IPS-NIHi11 (cell line): ENCODE data around the gene CDKN1C.

ENCODE experiments used
- DNase-seq: peaks from one replicate; pipeline ENCODE4 v3.0.0; 2012; ENCODE audit warnings: mixed read lengths, low spot score

CDKN1C gene

DNA sequence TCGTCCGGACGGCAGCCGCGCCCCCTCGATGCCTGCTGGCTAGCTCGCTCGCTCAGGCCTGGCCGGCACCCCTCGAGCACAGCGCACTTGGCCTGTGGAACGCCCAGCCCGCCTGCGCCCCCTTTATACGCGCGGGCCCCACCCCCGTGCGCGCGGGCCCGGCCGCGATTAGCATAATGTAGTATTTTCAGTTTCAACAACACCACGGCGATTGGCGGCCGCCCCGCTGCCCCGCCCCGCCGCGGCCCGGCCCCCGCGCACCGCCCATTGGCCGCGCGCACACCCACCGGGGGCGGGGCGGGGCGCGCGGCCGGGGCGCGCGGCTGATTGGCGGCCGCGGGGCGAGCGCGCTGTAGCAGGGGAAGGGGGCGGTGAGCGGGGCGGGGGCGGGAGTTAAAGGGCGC, at the start of gene CDKN1C:
Gene CDKN1C, minus strand, starts transcription at position 98 of the 404 bp plus-strand sequence. CDS start 319 bp downstream, outside the sequence.
- DNase-seq = peak; percentile 92

DNA sequence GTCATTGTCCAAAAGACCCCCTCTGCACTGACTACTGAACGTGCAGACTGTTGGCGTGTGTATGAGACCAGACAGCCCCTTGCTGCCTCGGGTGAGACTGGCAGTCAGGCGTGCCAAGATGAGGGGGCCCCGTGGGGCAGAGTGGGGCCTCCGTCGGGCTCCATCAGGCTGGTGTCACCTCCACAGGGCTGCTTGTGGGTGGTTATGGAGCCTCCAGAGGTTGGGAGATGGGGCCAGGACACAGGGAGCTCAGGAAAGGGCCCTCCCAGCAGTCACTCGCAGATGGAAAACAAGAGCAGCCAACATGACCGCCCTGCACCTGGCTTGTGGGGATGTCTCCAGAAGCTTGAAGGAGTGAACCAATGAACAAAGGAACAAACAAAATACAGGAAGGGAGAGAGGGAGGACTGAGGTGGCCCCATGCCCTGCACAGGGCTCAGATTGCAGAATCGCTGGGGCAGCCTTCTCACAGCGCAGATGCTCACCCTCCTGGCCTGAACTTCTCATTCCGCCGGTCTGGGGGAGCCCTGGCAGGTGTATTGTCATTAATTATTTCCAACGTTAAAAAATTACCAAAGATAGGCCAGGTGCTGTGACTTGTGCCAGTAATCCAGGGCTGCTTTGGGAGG, 49.1 kb upstream of the CDKN1C start:
- no peak for DNase-seq

DNA sequence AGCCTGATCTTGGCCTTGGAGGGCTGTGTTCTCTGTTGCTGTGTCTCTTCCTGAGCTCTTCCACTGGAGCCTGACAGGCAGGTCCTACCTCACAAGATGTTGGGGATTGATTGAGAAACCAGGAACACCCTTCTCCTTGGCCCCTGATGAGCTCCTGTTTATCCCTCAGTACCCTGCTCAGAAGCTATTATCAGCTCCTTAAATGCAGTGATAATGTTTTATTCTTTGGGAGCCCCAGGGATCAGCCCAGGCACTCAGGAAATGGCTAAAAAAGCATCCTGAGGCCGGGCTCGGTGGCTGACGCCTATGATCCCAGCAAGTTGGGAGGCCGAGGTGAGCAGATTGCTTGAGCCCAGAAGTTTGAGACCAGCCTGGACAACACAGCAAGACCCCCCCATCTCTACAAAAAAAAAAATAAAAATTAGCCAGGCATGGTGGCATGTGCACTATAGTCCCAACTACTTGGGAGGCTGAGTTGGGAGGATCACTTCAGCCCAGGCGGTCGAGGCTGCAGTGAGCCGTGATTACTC, 48.5 kb upstream of the CDKN1C start:
- no peak for DNase-seq

DNA sequence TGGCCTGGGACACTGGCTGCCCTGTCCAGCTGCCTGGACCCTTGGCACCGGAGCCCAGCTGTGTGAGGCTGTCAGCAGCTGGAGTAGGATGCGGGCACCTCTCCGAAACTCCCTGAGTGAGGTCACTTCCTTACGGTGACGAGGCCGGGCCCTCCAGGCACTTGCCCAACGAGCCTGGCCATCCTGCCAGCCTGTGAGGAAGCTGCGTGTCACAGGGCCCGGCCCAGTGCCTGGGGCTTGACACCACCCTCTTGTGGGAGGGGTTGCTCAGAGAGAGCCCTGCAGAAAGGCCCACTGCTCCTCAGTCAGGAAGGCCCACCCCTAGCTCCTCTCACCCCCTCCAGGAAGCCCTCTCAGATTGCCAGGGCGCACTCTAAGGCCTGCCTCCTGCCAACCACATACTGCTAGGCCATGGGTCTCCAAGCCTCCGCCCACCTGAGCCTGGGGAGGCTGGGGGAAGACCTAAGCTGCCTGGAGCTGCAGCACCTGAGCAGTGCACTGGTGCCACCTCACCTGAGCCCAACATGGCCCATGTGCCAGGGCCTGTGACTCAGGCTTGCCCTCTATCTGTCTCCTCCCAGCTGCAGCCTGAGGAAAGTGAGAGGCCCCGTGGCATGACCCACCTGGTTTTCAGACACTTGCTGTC, 47.9 kb upstream of the CDKN1C start:
- DNase-seq = peak; percentile 57

DNA sequence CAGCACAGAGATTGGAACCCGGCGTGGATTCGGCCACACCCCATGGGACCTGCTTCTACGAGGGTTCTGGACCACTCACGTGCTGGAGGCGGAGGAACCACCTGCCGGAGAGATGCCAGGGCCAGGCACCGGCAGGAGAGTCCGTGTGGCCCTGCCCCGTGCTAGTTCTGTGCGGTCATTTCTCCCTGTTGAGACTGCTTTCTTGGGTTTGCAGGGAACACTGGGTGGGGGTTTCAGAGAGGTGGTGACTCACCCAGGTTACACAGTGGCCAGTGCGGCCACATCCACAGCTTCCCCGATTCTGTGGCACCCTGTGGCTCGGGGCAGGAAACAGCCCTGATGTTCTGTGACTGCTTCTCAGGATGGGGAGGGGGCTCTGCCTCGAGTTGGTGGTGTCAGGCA, 47.3 kb upstream of the CDKN1C start:
- no peak for DNase-seq

DNA sequence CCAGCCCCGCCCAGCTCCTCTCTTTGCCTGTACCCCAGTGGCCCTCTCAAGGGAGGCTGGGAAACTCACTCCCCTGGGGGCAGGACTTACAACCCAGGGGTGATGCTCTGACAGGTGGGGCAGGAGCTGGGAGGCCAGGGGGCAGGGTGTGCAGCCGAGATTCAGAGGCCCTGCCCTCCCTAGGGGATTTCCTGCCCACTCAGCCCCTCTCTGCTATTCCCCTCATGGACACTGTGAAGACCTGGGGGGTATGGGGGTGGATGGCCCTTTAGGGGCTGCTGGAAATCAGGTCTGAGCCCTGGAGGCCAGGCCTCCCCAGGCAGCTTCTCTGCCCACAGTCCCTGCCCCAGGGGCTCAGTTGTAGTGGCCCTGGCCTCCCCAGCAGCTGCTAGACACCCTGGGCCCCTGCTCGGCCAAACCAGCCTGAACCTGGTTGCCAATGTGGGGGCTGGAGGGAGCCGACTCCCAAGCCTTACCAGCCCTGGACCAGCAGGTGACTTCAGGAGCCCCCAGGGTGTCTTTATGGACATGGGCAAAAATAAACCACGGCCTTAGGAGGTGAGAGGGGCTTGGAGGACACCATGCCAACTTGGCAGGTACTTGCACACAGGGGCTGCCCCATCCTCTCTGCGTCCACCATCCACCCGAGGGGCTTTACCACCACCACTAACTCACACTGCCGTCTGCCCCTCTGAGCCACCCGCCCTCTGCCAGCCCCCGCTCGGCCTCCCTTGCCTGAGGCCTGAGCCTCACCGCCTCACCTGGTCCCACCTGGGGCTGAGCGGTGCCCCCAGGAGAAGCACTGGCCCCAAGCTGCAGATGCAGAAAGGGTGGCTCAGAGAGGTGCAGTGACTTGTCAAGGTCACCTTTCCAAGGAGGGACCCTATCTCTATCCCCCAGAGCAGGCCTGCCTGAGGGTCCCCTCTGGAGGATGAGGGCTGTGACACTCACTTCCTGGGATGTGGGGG, 46.5 kb upstream of the CDKN1C start:
- no peak for DNase-seq

DNA sequence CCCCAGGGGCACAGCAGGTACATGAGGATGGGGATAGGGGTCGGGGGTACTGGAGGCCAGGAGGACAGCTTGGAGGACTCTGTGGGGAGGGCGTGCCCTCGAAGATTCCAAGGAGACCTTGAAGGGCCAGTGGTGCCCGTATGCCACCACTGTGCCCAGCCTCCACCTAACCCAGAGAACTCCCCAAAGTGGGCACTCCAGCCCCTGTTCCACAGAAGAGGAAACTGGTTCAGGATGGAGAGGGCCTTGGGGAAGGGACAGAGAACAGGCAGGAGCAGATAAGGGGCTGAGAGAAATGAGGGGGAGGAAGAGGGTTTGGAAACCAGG, 45.8 kb upstream of the CDKN1C start:
- no peak for DNase-seq

DNA sequence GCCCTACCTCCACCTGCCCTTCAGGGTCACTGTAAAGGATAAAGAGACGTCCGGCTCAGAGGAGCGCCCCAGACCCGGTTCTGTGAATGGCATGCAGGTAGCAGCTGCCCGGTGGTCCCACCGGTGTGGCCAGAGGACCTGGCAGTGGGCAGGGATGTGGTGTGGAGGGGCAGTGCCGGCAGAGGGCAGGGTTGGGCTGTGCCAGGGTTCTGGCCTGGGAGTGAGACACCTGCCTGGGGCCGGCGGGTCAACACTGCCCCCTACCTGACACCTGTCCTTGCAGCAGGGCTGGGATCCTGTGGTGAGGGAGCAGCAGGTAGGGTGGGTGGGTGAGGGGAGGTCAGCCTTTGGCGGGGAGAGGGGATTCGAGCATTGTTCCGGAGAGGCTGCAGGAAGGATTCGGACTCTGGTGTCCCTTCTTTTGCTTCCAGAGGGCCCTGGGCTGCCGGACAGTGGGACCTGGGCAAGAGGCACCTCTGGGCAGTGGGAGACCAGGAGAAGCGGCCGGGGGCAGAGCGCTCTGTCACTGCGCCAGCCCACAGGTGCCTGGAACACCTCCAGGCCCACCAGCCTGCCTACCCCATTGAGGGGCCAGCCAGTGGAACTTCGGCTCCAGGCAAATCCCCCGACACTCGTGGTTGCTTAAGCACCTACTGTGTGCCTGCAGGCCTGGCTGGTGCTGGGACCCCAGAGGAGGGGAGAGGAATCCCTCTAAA, 45.3 kb upstream of the CDKN1C start:
- peak; percentile 93 for DNase-seq

DNA sequence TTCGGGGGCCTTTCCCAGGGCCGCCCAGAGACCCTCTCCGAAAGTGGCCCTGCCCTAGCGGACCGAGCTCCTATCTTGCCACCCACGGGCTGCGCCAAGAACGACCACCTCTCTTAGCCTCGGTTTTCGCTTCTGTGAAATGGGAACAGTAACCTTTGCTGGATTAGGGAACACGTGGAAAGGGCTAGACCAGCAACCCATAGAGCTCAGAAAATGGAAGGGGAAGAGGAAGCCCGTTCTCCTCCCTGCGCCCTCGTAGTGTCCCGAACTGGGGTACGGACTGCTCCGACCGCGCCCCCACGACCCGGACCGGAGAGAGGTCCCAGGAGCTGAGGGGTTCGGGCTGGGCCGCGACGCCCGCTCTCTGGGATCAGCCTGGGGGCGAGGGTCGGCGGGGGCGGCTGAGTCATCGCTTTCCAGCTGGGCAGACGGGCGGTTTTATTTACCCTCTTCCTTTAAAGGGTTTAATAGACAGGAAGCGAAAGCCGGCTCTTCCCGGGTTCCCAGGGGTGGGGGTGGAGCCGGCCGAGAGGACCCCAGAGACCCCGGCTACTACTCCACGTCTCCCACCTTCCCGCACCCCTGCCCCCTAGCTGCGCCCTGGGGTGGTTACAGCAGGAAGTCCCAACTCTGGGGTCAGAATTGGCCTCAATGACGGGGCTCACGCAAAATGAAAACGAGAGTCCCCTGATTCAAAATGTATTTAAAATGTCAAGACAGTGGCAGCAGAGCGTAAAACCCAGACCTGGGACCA, 44.6 kb upstream of the CDKN1C start:
- peak; percentile 64 for DNase-seq

DNA sequence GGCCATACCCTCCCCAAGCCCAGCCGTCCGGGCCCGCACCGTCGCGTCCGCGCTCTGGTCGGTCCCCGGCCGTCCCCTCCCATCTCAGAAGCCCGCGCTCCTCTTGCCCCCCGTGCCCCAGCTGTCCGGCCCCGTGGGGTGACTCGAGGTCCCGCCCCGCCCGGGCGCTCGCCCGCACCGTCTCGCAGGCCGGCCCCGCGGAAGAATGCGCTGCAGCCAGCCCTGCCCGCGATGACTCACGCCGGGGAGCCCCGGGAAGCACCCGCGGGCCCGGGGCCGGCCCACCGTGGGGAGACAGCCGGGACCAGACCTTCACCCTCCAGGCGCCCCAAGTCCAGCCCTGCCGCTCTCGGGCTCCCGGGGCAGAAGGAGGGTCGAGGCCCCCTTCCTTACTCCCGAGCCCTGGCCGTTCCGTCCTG, 44.0 kb upstream of the CDKN1C start:
- DNase-seq = no peak

DNA sequence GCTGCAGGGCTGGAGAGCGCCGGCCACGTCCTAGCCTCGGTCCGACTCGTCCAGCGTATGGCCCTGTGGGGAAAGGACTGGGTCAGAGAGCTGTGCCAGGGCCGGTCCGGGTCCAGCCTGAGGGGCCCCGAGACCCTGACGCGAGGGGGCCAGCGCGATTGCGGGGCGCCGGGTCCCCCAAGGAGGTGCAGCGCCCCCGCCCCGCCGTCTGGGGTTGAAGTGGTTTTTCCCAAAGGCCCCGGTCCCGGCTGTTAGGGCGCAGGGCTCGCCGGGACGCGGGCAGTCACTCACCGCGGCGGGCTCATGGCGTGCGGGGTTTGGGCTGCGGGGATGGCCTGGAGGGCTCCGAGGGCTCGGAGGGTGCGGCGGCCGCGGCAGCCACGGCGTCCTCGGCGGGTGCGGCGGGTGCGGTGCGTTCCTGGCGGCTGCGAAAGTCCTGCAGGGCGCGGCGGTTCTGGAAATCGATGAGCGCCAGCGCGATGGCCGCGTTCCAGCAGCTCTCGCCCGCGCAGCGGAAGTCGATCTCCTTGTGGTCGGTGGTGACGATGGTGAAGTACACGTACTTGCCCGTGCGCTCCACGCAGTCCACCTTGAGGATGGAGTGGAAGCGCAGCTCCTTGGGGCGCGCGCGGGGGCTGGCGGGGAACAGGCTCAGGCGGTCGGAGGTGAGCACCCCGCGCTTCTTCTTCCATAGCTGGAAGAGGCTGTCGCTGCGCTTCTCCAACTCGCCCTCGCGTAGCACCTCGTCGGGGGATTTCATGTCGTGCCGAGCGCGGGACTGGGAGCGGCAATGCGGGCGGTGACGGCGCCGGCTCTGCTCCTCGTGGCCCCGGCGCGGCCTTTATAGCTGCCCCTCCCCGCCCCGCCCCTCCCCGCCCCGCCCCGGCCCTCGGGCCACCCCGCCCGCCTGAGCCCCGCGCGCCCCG, 43.3 kb upstream of the CDKN1C start, which contains the start of gene PHLDA2:
Gene PHLDA2, minus strand, starts transcription at position 816 of the 926 bp plus-strand sequence. Its CDS starts 56 bp downstream, at position 760.
- peak; percentile 83 for DNase-seq

DNA sequence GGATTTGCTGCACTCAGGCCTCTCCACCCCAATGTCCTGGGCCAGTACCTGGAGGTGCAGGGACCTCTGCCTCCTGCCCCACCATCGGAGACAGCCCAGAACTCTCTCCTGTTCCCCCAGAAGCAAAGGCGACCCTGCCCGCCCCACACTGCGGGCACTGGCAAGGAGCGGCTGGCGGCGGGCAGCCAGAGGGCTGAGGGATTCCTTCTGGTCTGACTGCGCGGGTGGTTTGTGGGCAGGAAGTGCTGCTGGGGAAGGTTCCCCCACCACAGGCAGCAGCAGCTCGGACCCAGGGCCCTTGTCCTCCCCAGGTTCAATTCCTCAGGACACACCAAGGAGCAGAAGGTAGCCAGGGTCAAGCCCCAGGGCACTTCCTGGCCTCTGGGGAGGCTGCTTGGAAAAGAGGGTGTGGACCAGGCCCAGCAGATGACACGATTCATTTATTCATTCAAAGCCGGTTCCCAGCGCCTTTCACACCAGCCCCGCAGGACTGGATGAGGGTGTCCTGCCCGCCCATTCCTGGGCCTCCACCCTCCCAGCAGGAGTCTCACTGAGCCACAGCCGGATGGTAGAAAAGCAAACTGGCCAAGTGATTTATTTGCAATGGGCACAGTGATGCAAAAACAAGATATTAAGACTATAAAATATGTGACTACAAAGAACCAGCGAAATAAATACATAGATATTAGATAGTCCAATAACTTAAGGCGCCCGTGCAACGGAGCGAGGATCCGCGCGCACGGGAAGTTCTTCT, 42.5 kb upstream of the CDKN1C start:
- peak; percentile 47 for DNase-seq

DNA sequence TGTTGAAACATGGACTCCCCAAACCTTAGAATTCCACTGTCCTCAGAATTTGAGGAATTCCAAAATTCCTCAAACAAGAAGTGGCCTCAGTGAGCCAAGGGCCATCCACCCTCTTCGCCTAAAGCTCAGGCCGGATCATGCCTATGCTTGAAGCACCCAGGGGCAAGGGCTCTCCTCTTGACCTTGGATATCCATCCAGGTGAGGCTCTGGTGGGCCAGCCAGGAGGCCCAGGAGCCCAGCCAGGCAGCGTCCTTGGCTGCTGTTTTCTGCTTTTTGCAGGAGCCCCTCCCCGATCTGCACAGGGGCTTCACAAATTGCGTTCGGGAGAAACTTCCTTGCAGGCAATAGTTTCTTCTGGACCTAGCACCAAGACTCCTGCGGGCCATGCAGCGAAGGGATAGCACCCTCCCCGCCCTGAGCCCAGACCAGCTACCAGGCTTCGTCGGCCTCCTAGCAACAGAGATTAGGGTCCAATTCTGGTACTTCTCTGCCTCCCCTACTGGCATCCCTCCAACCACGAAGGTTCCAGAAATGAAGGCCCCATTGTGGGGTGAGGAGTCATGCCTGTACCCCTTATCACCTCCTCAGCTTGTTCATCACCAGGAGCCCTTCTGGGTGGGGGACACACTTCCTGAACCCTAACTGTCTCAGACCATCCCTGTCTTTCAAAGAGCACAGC, 41.7 kb upstream of the CDKN1C start:
- DNase-seq = no peak

DNA sequence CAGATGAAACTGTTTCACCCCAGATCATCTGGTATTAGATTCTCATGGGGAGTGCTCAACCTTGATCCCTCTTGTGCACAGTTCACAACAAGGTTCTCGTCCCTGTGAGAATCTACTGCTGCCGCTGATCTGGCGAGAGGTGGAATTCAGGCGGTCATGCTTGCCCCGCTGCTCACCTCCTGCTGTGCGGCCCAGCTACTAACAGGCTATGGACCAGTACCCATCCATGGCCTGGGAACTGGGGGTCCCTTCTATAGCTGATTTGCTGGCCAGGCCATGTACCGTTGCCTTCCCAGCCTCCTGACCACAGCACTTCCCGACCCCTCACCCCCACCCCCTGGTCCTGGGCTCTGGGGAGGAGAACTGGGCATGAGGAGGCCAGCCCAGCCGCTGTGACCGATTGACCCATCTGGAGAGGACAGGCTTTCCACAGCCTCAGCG, 41.1 kb upstream of the CDKN1C start:
- no peak for DNase-seq

DNA sequence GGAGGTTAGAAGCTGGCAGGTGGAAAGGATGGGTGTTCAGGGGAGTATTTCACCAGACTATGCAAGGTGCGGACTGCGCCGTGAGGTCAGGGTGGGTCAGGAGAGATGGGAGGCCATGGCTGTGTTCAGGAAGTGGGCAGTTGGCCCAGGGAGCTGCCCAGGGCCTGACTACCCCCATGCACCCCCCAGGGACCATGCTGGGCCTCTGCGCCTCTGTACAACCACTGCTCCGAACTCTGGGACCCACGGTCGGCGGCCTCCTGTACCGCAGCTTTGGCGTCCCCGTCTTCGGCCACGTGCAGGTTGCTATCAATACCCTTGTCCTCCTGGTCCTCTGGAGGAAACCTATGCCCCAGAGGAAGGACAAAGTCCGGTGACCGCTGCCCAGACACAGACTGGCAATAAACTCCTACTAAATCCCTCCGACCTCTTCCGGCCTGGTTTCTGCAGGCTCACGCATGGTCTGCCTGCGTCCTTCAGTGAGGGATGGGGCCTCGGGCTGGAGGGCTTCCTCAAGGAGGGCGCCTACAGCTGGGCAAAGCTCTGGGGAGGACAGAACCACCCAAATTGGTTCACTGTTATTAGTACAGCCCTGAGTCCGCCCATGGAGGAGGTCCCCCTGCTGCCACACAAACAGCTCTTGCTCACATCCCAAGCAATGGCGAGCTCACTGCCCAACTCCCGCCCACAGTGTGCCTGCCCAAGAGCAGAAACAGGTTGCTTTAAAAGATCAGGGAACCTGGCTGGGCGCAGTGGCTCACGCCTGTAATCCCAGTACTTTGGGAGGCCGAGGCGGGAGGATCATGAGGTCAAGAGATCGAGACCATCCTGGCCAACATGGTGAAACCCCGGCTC, 39.5 kb upstream of the CDKN1C start:
- no peak for DNase-seq

DNA sequence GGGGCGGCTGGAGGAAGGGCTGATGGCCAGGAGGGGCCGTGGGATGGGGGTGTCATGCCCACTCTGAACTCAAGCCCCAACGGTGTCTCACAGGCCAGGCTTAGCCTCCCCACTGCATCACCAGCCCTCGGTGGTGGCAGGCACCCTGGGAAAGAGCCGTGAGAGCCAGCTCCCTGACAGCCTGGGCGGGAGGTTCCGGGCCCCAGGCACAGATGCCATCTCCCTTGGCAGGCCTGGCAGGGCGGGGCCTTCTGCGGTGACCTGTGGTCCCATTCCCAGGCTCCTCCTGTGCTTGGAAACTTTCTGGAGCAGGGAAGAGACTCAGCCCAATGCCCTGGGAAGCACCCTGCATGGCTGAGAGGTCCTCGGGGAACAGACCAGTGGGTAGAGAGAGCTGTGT, 38.8 kb upstream of the CDKN1C start:
- DNase-seq = no peak
